Measurements from ENCODE around the gene PRKAB1. TPM values are rescaled to one million over a fixed set of nuclear protein-coding genes. Genes with fewer than 3 reads are reported as not detected.
A peak's percentile ranks its signal among the peaks of the same experiment; 100 is the strongest.

The PRKAB1 gene
- total RNA-seq, 1 experiment from 2014 or later, result 23.9 TPM

DNA sequence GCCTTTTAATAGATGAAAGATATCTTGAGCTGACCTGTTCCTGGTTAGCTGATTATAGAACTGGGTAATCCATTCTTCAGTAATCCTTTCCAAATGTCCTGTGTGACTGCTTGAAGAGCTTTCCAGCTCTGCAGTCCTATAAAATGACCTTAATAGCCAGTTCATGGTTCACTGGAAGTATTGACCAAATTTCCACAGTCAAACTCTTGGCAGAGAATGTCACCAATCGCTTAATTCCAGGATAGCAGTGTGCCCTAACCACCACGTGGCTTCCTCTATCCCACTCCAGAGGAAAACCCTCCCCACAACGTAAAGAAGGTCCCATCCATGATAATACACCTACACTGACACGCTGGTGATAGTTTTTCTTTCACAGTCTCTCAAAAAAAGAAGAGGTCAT, 17.4 kb downstream of the PRKAB1 start:
- no peak for DNase-seq
- Histone ChIP-seq H3K4me3 (no peak overlapping the region), H3K9me3 (replicated peaks) (no peaks in the 10 kb centered on the region), H3K27me3 (no peaks in the 10 kb centered on the region), H3K4me1 (no peaks in the 10 kb centered on the region), H3K36me3 (peaks cover 23% of the 10 kb centered on the region), H3K27ac (no peak overlapping the region)

DNA sequence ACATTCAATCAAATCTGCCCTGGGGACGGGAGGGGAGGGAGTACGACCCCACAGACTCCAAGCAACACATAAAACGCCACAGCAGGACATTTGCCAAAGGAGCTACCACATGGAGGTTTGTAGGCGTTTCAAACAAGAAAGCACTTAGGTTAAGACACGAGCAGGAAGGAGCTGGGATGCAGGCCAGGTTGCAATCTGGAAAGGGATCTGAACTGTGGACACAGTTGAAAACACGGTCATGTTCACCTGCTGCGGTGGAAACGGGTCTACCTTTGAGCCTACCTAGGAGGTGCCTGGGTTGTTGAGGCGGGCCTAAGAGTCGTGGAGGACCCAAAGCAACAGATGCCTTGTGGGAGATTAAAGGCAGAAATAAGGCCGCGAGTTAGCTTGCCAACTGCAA, 18.4 kb downstream of the PRKAB1 start:
- no peaks in the 10 kb centered on the region for H3K9me3 ChIP-seq (replicated peaks)
- H3K4me1 ChIP-seq, result no peaks in the 10 kb centered on the region
- H3K27me3 ChIP-seq, result no peaks in the 10 kb centered on the region
- no peak overlapping the region for H3K4me3 ChIP-seq
- DNase-seq, result no peak
- no peak overlapping the region for H3K27ac ChIP-seq
- peaks cover 18% of the 10 kb centered on the region for H3K36me3 ChIP-seq

DNA sequence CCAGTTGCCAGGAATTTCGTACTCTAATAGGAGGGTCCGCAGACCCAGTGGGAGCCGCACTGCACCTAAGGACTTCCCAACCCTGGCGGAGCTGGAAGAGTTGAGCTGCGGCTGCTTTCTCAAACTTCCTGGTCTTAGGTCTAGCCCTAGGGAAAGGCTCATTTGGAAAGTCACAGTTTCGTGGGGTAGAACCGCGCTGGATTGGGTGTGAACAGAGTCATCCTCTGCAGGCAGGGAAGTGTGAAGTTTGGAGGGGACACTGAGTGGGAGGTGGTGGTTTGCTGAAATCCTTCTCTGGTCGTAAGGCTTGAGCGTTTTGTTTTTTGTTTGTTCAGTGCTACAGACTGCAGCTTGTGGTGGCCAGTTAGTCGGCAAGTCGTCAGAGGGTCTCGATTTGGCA, 18.8 kb downstream of the PRKAB1 start:
- Histone ChIP-seq H3K4me3 (no peak overlapping the region), H3K36me3 (peaks cover 18% of the 10 kb centered on the region; the same call in 1 of the 2 replicates), H3K9me3 (replicated peaks) (no peaks in the 10 kb centered on the region), H3K27me3 (no peaks in the 10 kb centered on the region), H3K27ac (no peak overlapping the region), H3K4me1 (no peaks in the 10 kb centered on the region)
- DNase-seq, result no peak

DNA sequence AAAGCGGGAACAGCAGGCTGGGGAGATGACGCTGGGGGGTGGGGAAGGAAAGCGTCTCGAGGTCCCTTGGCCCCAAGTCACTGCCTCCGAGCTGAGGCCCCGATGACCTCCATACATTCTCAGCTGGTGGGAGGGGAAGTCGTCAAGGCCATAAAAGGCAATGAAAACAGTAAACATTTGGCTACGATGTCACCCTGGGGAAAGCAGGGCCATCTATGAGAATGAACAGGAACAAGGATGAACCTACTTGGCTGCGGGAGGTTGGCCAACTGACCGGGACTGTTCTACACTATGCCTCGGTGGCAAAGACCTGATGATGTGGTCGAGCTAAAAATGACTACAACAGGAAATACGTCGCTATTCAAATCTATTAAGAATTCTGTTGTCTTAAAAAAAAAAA, 19.5 kb downstream of the PRKAB1 start:
- H3K27ac ChIP-seq, result no peak overlapping the region

GRCh38 chr12:119687879-119688278, 19.9 kb downstream of the PRKAB1 start:
- Histone ChIP-seq H3K27ac (no peak overlapping the region), H3K36me3 (peaks cover 14% of the 10 kb centered on the region; the same call in 1 of the 2 replicates), H3K4me3 (no peak overlapping the region), H3K4me1 (peaks cover 7% of the 10 kb centered on the region), H3K27me3 (no peaks in the 10 kb centered on the region), H3K9me3 (replicated peaks) (no peaks in the 10 kb centered on the region)
- no peak for DNase-seq

More for the DNA sequence above, 19.5 kb downstream of the PRKAB1 start:
- H3K4me1 ChIP-seq, result peaks cover 4% of the 10 kb centered on the region
- no peak overlapping the region for H3K4me3 ChIP-seq
- peaks cover 14% of the 10 kb centered on the region; the same call in 1 of the 2 replicates for H3K36me3 ChIP-seq
- no peaks in the 10 kb centered on the region for H3K27me3 ChIP-seq
- no peak for DNase-seq
- H3K9me3 ChIP-seq (replicated peaks), result no peaks in the 10 kb centered on the region

DNA sequence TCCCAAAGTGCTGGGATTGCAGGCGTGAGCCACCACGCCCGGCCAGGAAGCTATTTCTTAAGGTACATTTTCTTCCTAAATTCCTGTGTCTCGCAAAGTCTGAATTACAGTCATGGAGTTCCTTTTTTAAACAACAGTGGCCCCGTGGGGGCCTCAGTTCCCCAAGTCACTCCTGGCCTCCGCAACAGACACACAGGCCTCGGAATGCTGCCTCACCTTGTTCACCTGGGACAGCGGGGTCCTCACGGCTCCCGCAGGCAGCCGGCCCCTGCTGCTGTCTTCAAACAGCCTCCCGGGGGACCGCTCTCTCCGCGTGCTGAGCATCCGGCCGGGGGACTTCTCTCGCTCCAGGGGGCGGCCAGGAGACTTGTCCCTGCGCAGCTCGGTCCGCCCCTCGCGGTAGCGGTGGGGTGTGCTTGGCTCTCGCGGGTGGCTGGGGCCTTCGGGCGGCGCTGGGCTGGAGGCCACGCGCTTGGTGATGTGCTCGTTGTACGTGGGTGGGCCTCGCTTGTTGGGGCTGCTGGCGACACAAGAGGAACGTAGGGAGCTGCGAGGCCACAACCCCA, 22.1 kb downstream of the PRKAB1 start:
- no peak for DNase-seq
- H3K4me3 ChIP-seq, result no peak overlapping the region
- H3K9me3 ChIP-seq (replicated peaks), result no peaks in the 10 kb centered on the region
- peaks cover 22% of the 10 kb centered on the region for H3K36me3 ChIP-seq
- no peak overlapping the region for H3K27ac ChIP-seq
- no peaks in the 10 kb centered on the region for H3K27me3 ChIP-seq
- peaks cover 17% of the 10 kb centered on the region for H3K4me1 ChIP-seq

DNA sequence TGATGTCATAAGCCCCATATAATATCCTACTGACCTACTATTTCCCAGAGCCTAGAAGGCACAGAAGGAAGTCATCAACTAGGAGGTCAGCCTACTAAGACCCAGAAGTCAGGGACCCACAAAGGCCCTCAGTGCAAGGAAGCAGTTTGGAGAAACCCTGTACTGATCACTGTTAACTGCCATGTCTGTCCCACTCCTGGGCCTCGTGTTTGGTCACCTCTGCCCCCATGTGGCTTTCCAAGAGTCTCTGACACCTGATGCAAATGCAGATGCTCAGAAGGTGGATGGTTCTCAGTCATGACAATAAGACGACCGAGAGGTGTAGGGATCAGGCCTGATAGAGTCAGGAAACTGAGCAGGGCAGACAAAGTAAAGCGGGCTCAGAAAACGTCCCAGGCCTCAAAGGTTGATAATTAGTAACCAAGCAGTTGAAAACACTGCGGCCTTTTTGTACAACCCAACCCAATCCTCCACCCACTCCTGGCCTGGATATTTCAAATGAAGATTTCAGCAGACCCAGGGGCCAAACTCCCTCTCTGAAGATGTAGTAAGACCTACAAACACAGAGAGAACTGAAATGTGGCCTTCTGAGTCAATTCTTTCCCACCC, 23.4 kb downstream of the PRKAB1 start:
- peaks cover 28% of the 10 kb centered on the region for H3K36me3 ChIP-seq
- H3K27me3 ChIP-seq, result no peaks in the 10 kb centered on the region
- H3K4me1 ChIP-seq, result peaks cover 17% of the 10 kb centered on the region
- DNase-seq, result no peak
- H3K9me3 ChIP-seq (replicated peaks), result no peaks in the 10 kb centered on the region
- no peak overlapping the region for H3K4me3 ChIP-seq
- no peak overlapping the region for H3K27ac ChIP-seq

DNA sequence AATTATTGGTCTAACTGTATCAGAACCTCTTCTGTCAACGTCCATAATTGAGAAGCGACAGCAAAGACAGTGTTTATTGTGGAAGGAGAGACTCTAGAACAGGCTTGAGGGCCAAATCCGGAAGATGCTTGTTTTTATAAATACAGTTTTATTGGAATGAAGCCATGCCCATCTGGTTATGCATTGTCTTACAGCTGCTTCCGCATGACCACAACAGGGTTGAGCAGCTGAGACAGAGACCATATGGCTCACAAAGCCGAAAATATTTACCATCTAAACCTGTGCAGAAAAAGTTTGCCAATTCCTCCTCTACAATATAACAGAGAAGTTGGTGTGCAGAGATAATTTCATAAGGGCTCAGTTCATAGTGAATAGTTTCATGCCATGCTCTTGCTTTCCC, 24.5 kb downstream of the PRKAB1 start:
- Histone ChIP-seq H3K27ac (peak overlapping the region; percentile 39), H3K27me3 (no peaks in the 10 kb centered on the region), H3K36me3 (peaks cover 28% of the 10 kb centered on the region), H3K4me1 (peaks cover 17% of the 10 kb centered on the region), H3K9me3 (replicated peaks) (no peaks in the 10 kb centered on the region), H3K4me3 (no peak overlapping the region)
- DNase-seq, result peak; percentile 27 to 59

GRCh38 chr12:119692997-119693396, 25.1 kb downstream of the PRKAB1 start:
- Histone ChIP-seq H3K4me3 (no peak overlapping the region), H3K27me3 (no peaks in the 10 kb centered on the region), H3K27ac (peak overlapping the region; percentile 39), H3K36me3 (peaks cover 33% of the 10 kb centered on the region), H3K4me1 (peaks cover 17% of the 10 kb centered on the region), H3K9me3 (replicated peaks) (no peaks in the 10 kb centered on the region)
- peak; percentile 61 to 81 for DNase-seq

GRCh38 chr12:119693511-119693910, 25.6 kb downstream of the PRKAB1 start:
- Histone ChIP-seq H3K36me3 (peaks cover 34% of the 10 kb centered on the region), H3K27me3 (no peaks in the 10 kb centered on the region), H3K9me3 (replicated peaks) (no peaks in the 10 kb centered on the region), H3K27ac (peak overlapping the region; percentile 39), H3K4me1 (peaks cover 17% of the 10 kb centered on the region), H3K4me3 (no peak overlapping the region)
- DNase-seq, result no peak

DNA sequence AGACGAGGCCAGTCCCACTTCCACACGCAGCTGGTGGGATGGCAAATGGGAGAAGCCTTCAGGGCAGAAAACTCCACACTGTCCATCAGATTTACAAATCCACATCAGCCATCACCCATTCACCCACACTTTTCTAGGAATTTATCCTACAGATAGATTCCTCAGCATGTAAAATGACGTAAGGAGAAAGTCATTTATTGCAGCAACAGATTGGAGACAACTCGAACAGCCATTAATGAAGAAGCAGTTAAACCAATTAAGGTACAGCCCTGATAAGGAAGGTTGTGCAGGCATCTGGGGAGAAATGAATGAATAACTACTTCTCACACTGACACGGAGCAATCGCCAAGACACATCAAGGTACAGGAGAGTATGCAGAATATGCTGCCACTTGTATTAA, 26.2 kb downstream of the PRKAB1 start:
- Histone ChIP-seq H3K9me3 (replicated peaks) (no peaks in the 10 kb centered on the region), H3K27me3 (no peaks in the 10 kb centered on the region), H3K27ac (no peak overlapping the region), H3K36me3 (peaks cover 38% of the 10 kb centered on the region), H3K4me1 (peaks cover 17% of the 10 kb centered on the region), H3K4me3 (no peak overlapping the region)
- DNase-seq, result no peak

- Histone ChIP-seq H3K36me3 (peaks cover 35% of the 10 kb centered on the region), H3K4me1 (peaks cover 17% of the 10 kb centered on the region), H3K27me3 (no peaks in the 10 kb centered on the region), H3K4me3 (no peak overlapping the region), H3K9me3 (replicated peaks) (no peaks in the 10 kb centered on the region), H3K27ac (no peak overlapping the region)
- peak in 1 of 2 experiments; percentile 14 for DNase-seq
Observed at GRCh38 chr12:119695034-119695433, 27.1 kb downstream of the PRKAB1 start.

- no peak for DNase-seq
- no peaks in the 10 kb centered on the region for H3K27me3 ChIP-seq
- no peak overlapping the region for H3K27ac ChIP-seq
- H3K9me3 ChIP-seq (replicated peaks), result no peaks in the 10 kb centered on the region
- no peak overlapping the region for H3K4me3 ChIP-seq
- H3K4me1 ChIP-seq, result peaks cover 17% of the 10 kb centered on the region
- peaks cover 29% of the 10 kb centered on the region for H3K36me3 ChIP-seq
Observed at GRCh38 chr12:119696943-119697342, 29.0 kb downstream of the PRKAB1 start.

DNA sequence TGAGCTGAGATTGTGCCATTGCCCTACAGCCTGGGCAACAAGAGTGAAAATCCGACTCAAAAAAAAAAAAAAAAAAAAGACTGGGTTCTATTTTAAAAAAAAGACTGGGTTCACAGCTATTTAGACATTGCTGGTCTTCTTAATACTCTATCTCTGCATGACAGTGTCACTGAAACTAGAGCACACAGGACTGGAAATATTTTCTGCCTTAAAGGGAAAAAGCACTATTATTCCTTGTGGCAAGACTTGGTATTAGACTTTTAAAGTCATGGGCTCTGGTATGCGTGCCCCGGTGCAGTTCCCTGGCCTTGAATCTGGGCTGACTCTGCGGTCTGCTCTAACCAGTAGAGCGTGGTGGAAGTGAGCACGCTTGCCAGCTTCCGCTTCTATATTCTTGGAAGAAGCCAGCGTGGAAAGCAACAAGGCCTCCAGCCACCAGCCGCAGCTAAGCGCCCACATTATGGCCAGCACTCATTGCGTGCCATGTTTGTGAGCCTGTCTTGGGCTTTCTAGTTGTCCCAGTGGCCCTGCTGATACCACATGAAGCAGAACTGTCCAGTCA, 31.3 kb downstream of the PRKAB1 start:
- DNase-seq, result no peak
- Histone ChIP-seq H3K9me3 (replicated peaks) (no peaks in the 10 kb centered on the region), H3K4me1 (no peaks in the 10 kb centered on the region), H3K4me3 (no peak overlapping the region), H3K27me3 (no peaks in the 10 kb centered on the region), H3K36me3 (peaks cover 27% of the 10 kb centered on the region), H3K27ac (no peak overlapping the region)

GRCh38 chr12:119700078-119700477, 32.1 kb downstream of the PRKAB1 start:
- H3K9me3 ChIP-seq (replicated peaks), result no peaks in the 10 kb centered on the region
- no peak overlapping the region for H3K4me3 ChIP-seq
- peaks cover 23% of the 10 kb centered on the region for H3K36me3 ChIP-seq
- DNase-seq, result no peak
- no peaks in the 10 kb centered on the region for H3K4me1 ChIP-seq
- H3K27me3 ChIP-seq, result no peaks in the 10 kb centered on the region
- H3K27ac ChIP-seq, result no peak overlapping the region

Measured in SJCRH30 (cell line).